ENCODE measurements around the gene SORCS2.

SORCS2 gene

DNA sequence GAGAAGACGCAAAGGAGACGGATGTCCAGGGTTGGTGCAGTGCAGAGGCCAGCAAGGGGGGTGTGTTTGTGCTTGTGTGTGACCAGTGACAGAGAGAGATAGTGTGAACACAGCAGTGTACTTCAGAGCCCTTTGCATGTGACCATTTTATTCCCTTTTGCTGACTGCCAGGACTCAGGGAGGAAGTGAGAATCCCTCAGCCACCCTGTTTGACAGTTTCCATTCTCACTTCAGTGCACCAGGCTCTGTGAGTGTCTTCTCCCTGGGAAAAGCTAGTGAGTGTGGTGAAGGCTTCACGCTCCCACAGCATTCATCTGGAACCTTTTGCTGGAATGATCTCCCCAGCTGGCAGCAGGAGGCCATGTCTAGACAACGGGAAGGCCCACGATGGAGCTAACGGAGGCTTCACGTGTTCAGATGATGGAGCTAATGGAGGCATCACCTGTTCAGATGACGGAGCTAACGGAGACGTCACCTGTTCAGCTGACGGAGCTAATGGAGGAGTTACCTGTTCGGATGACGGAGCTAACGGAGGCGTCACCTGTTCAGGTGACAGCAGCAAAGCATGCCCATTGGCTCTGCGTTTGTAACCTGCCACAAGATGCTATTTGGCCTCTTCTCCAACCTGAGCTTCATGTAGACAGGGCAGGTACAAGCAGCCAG is 551.9 kb downstream of the SORCS2 start:
- no peak for DNase-seq

DNA sequence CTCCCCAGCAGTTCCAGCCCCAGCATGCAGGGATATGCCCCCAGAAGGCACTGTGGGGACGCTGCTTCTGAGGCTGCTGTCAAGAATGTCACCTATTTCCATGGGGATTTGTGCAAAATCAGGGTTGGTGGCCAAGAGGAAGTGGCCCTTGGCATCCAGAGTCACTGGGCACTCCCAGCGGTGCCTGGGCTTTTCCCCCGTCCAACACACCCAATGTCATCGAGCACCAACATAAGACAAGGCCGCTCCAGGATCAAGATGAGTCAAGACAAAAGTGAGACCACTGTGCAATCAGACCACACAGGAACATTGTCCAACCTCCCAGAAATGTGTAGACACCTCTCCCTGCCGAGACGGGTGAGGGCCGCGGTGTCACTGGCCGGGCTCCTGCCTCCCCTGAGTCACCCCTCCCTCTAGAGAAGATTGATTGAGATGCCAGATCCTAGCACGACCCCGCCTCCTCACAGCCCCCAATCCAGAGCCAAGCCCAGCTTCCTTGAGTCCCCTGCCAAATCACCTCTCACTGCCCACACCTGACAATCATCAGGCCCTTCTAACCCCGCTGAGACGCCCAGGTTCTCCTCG is 553.1 kb downstream of the SORCS2 start:
- DNase-seq, result no peak

DNA sequence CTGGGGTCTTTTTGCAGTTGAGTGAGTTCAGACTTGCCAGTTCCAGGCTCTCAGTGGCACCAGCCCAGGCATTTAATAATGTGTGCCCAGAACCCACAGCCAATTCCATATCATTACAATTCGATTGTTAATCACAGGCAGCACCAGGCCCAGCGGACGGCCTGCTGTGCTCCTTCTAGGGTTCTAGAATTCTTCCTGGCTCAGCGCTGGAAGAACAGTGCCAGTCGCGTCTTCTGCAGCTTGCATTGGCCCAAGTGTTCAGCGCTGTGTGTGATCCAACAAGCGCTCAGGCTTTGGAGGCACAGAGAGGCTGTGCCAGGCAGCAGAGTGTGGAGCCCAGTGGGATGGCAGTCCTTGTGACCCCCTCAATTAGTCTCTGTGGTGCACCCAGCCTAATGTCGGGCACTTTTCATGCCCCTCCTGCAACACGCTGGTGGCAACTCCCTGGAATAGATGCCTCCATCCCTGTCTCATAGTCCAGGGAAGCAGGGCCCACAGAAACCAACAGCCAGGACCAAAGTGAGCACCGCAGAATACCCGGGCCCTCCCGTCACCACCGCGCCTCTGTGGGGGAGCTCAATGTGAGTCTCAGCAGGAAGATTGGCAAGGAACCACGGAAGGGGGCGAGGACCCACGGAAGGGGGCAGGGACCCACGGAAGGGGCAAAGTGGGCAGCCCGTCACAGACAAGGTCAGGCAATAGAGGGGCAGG is 554.2 kb downstream of the SORCS2 start:
- DNase-seq, result no peak

DNA sequence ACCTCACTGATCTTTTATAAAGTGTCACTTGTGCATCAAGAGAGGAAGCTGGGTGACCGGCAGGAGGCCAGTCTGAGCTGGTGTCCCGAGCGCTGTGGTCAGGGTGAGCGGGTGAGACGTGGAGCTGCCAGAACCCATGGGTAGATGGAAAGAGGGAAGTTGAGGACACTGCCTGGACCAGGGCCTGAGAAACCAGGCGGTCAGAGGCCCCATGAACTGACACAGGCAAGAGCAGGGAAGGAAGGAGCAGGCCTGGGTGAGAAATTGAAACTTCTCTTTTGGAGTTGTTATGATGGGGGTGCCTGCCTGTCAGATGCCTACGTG is 554.7 kb downstream of the SORCS2 start:
- no peak for DNase-seq

DNA sequence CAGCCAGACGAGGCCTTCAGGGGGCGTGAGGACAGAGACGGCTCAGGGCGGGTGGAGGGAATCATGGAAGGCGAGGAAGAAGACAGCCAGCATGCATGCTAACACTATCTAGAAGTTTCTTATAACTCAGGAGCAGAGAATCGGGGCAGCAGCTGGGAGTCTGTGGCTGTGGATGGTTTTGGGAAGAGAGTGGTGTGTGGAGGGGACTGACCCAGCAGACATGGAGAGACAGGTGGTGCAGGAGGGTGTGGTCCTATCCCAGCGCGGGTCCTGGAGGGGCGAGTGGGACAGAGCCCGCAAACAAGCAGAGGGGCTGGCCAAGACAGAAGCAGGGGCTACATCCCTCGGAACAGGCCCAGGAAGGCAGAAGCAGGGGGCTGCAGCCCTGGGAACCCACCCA is 555.2 kb downstream of the SORCS2 start:
- DNase-seq, result no peak

DNA sequence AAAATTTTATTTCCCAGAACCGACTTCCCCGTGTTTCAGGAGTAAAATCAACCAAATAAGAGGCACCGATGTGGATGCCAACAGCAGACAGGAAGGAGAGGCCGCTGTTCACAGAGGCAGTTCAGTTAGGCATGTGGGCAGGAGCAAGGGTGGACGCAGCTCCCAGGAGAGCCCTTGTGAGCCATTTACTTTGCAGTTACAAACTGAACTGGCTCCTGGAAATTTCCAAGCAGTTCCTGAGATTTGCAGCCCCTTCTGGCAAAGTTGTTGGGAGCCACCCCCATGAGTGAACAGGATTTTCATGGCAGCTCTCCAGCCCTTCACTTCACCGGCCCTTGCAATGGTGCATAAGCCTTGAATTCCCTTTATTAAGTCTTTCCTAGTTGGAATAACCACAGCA is 558.2 kb downstream of the SORCS2 start:
- no peak for DNase-seq

DNA sequence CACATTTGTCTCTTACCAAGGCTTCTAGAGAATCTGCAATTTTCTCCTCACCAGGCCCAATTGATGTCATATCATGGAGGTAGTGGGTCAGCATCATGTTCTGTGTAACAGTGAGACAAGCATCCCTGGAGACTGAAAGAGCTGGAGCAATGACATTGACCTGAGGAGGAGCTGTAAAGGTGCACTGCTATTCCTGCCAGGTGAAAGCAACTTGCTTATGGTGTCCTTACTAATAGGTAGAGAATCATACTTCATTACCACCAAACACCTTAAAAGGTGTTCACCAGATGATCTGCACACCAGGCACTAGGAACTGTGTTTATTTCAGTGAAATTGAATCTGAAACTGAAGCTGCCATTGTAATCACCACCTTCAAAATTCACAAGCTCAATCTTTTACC is 558.6 kb downstream of the SORCS2 start:
- no peak for DNase-seq

DNA sequence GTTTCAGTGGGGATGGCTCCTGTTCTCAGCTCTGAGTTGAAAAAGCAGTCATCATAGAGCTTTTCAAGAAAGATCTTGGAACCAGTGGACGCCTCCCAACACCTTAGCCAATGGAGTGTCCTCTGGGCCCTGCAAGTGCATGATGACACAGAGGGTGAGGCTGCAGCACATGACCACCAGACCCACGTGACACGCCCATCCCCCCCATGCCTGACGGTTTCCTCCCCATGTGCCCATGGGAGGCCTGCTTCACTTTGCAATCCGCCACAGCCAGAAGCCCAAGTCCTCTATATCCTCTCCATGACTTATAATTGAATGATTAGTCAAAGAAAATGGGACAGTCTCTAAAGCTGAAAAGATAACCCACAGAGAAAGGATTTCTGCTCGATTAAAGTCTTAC is 560.3 kb downstream of the SORCS2 start:
- no peak for DNase-seq

DNA sequence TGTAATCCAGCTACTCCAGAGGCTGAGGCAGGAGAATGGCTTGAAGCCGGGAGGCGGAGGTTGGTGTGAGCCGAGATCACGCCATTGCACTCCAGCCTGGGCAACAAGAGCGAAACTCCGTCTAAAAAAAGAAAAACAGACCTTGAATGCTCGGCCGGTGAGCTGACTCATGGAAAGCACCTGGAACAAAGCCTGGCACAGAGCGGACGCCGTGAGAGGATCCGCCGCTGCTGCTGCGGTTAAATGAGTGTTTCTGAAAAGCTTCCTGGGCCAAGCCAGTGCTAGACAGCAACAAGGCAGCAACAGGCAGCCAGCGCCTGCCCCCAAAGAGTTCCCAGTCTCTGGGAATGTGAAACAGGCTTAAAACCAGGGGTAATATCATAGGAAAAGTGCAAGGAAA is 560.9 kb downstream of the SORCS2 start:
- no peak for DNase-seq

DNA sequence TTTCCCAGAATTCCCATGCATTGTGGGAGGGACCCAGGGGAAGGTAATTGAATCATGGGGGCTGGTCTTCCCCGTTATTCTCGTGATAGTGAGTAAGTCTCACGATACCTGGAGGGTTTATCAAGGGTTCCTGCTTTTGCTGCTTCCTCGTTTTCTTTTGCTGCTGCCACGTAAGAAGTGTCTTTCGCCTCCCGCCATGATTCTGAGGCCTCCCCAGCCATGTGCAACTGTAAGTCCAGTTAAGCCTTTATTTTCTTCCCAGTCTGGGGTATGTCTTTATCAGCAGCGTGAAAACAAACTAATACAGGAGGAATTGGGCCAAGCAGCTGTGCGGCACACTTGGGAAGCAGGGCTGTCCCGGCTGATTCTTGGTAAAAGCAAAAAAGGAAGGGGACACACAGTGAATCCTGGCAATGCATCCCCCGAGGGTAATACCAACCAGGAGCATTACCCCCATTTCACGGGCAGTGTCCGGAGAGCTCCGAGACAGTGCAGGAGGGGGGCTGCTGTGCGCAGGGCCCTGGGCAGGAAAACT is 561.7 kb downstream of the SORCS2 start:
- DNase-seq, result no peak

DNA sequence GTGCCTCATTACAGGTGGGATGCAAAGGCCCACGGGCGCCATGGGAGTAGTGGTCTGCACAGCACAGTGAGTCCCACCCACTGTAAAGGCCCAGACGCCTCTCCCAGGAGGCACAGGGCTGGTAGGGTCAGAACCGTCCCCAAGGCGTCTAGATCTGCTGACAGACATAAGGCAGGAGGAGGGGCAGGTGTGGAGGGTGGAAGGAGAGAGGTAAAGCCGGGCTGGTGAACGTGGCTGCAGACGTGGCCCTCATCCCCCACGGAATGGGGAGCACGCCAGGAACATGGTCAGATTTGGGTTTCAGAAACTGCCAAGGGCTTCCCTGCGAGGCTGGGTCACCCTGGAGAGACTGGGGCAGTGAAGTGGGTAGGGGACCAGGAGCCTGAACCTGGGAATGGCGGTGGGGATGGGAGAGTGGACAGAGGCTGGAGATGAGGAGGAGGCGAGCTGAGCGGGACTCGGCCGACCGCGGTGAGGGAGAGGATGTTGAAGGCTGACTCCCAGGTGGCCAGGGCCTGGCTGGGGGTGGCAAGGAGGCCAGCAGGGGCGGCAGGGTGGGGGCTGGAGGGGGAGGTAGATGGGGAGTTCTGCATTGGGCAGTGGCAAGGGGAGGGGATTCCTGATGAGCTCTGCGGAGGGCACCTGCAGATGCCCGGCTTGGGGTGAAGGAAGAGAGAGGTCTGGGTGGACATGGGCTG is 562.4 kb downstream of the SORCS2 start:
- no peak for DNase-seq

DNA sequence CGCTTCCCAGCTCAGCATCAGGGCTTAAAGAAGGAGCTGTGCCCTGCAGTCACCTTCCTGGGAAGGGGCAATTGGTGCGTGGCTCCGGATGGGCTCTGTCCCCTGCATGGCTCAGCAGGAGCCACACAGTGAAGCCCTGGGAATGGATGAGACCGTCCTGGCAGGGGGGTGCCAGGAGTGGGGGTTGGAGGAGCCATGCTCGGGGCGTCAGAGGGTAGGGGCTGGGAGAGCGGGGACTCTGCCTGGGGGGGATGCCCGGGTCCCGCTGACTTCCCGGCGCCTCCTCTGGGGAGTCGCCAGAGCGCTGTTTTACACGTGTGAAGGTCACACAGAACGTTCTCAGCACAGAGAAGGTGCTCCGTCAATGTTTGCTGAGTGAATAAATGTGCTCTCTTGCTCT is 563.2 kb downstream of the SORCS2 start:
- DNase-seq, result no peak

DNA sequence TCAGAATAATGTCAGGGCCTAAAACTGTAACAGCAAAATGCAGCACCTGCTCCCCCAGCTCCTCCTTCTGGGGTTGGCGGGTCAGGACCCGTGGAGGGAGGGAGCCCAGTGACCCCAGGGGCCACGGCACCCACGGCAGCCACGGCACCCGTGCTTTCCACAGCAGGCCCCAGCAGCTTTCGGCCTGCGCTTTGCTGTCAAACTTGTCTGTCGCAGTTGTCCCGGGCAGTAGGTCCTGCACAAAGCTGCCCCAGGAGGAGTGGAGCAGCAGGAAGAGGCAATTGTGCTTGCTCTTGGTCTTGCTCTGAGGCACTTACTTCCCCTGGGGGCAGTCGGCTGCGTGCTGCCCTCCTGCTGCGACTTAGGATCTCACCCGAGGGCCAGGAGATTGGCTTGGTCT is 563.7 kb downstream of the SORCS2 start:
- DNase-seq, result no peak

DNA sequence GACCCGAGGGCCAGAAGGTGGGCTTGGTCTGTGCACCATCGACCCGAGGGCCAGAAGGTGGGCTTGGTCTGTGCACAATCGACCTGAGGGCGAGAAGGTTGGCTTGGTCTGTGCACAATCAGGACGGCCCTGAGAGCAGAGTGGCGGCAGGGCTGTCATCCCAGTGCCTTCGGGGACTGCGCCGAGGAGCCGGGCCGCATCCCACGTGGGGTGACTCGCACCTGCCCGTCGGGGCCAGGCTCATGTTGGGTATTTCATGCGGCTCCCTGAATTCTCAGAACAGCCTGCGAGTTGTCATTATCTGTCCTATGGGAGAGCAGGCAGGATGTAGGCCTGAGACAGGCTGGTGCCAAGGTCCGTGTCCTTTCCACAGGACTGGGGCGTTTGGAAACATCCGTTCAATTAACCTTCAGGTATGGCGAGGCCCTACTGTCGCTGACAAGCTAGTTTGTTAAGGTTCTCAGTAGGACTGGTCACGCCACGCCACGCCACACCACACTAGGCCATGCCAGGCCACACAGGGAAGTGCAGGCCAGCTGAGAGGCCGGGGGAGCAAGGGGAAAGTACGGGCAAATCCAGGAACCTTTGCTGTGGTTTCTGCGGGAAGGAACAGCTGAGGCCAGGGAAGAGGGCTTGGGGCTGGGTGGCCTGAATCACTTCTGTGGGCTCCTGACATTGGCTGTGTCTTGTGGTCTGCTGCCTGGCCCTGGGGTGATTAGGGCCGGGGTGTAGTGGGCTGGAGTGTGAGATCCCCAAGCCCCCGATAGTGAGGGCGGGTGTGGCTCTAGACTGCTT is 564.4 kb downstream of the SORCS2 start:
- no peak for DNase-seq

DNA sequence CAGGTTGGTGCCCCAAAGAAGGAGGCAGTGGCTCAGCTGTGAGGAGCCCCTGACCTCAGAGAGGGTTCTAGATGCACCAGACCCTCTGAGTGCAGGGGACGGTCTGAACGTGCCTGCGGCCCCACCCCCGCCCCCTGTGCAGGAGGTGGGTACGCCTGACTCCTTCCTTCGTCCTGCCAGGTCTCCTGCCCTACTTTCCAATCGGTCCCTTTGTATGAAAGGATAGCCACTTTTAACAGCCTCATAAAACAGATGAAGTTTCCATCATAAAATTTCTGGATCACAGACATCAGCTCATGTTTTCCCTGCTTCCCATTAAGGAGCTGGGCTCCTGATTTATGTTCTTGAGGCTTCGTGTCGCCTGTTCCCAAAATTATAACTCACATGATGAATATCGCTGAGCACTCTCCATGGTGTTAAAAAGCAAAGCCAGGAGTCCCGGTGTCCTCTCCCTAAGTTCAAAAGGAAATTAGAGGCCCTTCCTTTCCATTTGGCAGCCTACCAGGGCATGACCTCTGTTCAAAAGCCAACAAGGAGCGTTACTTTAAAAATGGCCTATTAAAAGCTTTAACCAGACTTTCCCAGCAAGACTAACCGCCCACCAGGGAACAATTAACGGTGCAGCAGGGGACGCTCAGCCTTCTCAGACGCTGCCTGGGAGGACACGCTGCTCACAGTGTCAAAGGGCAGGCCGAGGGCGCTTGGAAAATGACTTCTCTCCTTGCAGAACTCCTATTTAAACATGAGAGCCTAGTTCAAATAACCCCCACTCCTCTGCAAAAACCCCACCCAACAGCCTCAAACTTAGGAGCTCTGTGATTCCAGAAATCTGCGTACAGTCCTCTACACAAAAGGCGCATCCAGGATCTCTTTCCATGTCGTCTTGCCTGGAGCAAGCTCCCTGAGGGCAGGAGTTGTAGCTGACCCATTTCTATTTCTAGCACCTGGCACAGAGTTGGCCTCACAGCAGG is 565.4 kb downstream of the SORCS2 start:
- DNase-seq, result no peak

DNA sequence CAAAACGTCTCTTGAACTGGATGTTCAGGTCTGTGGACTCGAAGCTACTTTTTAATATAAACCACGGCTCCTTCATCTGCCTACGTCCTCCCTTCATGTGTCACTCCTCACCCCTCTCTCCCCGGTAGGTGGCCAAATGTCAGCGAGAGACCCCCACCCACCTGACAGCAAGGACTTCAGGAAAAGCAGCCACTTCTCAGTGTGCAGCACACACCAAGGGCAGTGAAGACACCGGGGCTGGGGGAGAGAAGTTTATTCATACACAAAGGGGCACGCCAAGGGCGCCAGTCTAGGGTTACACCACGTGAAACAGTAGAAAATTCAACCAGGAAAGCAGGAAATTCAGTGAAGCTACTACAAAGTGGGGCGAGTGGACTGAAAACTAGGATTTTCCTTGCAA is 566.1 kb downstream of the SORCS2 start:
- no peak for DNase-seq

DNA sequence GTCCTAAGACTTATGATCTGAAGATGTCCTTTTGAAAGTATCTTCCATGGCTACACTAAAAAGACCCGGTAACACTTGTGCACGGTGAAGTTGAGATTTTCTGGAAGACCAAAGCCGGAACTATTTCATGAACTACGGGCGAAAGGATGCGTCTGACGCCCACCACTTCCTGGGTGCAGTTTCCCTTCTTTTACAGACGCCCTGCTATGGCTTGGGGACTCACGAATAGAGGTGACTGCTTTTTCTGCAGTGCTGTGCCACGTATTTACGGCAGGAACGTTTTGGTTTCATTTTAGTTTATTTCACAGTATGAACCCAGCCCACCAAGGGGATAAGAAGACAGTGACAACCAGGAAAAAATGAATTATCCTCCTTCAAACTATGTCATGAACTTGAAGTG is 566.9 kb downstream of the SORCS2 start:
- peak; percentile 19 for DNase-seq

DNA sequence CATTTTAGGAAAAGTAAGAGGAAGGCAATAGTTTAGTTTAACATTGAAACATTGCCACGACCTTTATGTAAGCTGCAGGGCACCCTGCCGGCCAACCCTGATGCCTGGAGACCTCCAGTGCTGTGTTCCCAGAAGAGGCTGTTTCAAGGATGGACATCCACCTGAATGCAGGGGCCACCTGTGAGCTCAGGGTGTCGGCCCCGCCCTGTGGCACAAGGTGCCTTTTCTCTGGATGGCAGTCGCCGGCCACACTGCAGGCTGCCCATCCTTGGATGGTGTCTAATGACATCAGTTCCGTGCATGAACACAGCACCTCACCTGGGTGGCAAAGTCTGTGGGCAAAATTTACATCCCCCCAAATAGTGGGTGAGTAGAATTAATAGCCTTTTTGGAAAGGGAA is 567.3 kb downstream of the SORCS2 start:
- DNase-seq, result no peak

DNA sequence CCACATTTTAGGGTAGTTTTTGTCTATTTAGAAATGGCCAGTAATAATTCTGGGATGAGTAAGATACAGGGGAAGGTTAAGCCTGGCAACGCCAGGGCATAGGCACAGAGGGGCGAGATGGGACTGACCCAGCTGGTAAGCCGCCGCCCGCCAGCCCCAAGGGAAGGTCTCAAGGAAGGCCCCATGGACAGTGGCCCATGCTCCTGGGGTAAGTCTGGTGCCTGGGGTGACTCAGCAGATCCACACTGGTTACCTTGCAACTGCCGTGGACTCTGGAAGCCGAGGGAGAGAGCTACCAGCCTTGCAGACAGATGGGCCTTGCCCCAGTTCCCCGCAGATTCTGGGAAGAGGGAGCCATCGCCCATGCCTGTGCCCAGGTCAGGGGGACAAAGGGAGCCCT is 567.9 kb downstream of the SORCS2 start:
- DNase-seq, result no peak

DNA sequence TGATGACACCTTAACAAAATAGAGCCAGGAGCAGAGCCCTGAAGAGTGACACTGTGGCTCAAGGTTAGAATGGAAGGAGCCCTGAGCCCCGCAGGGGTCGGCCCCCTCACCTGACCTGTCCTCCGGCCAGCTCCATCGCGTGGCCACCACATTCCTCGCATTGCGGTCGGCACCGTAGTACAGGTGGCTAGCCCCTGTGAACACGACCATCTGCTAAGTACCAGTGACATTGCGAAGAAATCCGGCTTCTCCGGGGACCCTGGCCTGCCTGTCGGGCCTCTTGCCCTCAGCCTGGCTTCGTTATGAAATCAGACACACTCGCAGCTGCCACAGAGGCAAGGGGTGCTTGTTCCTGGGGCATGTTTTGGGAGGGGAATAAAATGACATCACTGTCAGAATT is 568.4 kb downstream of the SORCS2 start:
- DNase-seq, result no peak

DNA sequence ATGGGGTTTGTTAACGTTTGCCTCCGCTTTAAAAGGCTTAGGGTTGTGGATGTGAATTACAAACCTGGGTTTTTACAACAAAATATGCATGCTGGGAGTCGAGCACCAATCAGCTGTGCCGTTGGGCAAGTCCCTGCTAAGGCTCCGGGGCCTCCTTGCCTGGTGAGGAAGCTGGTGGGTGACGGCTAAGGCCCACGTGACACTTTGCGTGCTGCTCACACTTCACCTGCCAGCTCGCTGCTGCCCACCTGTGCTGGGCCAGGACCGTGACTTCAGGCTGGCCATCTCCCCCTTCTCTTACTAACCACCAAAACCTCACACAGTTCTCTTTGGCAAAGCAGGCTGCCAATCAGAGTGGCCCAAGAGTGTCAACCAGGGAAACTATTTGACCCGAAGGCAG is 569.0 kb downstream of the SORCS2 start:
- DNase-seq, result no peak

DNA sequence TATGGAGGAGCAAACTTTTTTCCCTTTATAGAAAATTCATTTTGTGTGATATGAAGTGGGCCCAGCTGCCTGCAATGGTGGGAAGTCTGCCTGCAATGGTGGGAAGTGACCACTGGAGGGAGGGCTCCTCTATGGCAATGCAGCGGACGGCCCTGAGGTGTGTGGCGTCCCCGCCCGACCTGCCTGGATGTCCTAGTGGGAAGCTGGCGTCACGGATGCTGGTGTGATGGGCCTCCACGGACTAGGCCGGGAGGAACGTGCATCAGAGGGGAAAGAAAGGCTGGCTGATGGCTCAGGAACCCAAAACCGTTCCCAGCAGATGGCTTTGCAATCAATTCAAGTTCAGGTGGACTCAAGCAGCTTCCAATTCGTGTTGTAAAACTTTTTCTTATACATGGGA is 569.4 kb downstream of the SORCS2 start:
- peak; percentile 19 for DNase-seq
